ENCODE results near the gene DAPP1. TPM values are rescaled to one million over a fixed set of nuclear protein-coding genes. Genes with fewer than 3 reads are reported as not detected.

Gene DAPP1
- total and polyA plus RNA-seq, 8 donors = 0.09 to 2.7 (median 0.38) TPM

GRCh38 chr4:99860521-99860920 lies 43.9 kb downstream of the DAPP1 start:
- no peak for ATAC-seq
- Histone ChIP-seq H3K4me3 (no peak overlapping the region), H3K27ac (no peak overlapping the region), H3K27me3 (no peaks in the 10 kb centered on the region), H3K4me1 (no peaks in the 10 kb centered on the region), H3K36me3 (no peaks in the 10 kb centered on the region), H3K9me3 (no peaks in the 10 kb centered on the region)
- no peak for DNase-seq
- WGBS, 2 donors = 54 to 71% methylated on average over 2 of the region's 2 CpGs
- no peak for TF ChIP-seq CTCF (IDR thresholded peaks at IDR 0.05)
- no peak for FAIRE-seq
- intact Hi-C loops (cut with DNase I) = no loop called here

GRCh38 chr4:99861120-99861905 lies 44.7 kb downstream of the DAPP1 start:
- Histone ChIP-seq H3K36me3 (no peaks in the 10 kb centered on the region), H3K4me1 (no peaks in the 10 kb centered on the region), H3K27me3 (no peaks in the 10 kb centered on the region), H3K9me3 (no peaks in the 10 kb centered on the region), H3K27ac (no peak overlapping the region), H3K4me3 (no peak overlapping the region)
- ATAC-seq = no peak
- intact Hi-C loops (cut with DNase I) = no loop called here
- no peak for FAIRE-seq
- WGBS, 2 donors = 37 to 42% methylated on average over 5 of the region's 5 CpGs
- no peak for DNase-seq
- TF ChIP-seq CTCF (IDR thresholded peaks at IDR 0.05) = no peak

- H3K27ac ChIP-seq = no peak overlapping the region
- no peak for DNase-seq
- intact Hi-C loops (cut with DNase I) = no loop called here
- H3K4me3 ChIP-seq = no peak overlapping the region
- no peak for FAIRE-seq
- no peaks in the 10 kb centered on the region for H3K4me1 ChIP-seq
- ATAC-seq = no peak
- no peak for TF ChIP-seq CTCF (IDR thresholded peaks at IDR 0.05)
- no peaks in the 10 kb centered on the region for H3K27me3 ChIP-seq
- H3K9me3 ChIP-seq = no peaks in the 10 kb centered on the region
- 45 to 61% methylated on average over 3 of the region's 3 CpGs for WGBS, 2 donors
- H3K36me3 ChIP-seq = no peaks in the 10 kb centered on the region
Observed at GRCh38 chr4:99863804-99864203, 47.2 kb downstream of the DAPP1 start.

GRCh38 chr4:99868126-99868596 lies 51.5 kb downstream of the DAPP1 start:
- WGBS, 2 donors = 45 to 54% methylated on average over 8 of the region's 8 CpGs
- intact Hi-C loops (cut with DNase I) = no loop called here
- ATAC-seq = no peak
- FAIRE-seq = no peak
- DNase-seq = no peak
- H3K4me1 ChIP-seq = no peaks in the 10 kb centered on the region
- H3K27ac ChIP-seq = no peak overlapping the region
- no peak for TF ChIP-seq CTCF (IDR thresholded peaks at IDR 0.05)
- H3K9me3 ChIP-seq = no peaks in the 10 kb centered on the region
- H3K36me3 ChIP-seq = no peaks in the 10 kb centered on the region
- no peaks in the 10 kb centered on the region for H3K27me3 ChIP-seq
- H3K4me3 ChIP-seq = no peak overlapping the region

- Histone ChIP-seq H3K36me3 (no peaks in the 10 kb centered on the region), H3K4me1 (no peaks in the 10 kb centered on the region), H3K4me3 (no peak overlapping the region), H3K9me3 (no peaks in the 10 kb centered on the region), H3K27ac (no peak overlapping the region), H3K27me3 (no peaks in the 10 kb centered on the region)
- FAIRE-seq = no peak
- TF ChIP-seq CTCF (IDR thresholded peaks at IDR 0.05) = no peak
- no peak for DNase-seq
- intact Hi-C loops (cut with DNase I) = no loop called here
- ATAC-seq = no peak
Observed at GRCh38 chr4:99872570-99872969, 55.9 kb downstream of the DAPP1 start.
